SKM-1 (cell line): ENCODE data around the gene SLC2A14.
"Not testable (repeated sequence)": the region's sequence is repeated elsewhere in the genome, so short reads cannot be mapped to it uniquely, and the experiment has no call there.

Source experiments
- DNase-seq: peaks from one replicate; lab custom pipeline; 2025; ENCODE audit not compliant: unreplicated experiment; lab: John Stamatoyannopoulos, UW

SLC2A14 gene

DNA sequence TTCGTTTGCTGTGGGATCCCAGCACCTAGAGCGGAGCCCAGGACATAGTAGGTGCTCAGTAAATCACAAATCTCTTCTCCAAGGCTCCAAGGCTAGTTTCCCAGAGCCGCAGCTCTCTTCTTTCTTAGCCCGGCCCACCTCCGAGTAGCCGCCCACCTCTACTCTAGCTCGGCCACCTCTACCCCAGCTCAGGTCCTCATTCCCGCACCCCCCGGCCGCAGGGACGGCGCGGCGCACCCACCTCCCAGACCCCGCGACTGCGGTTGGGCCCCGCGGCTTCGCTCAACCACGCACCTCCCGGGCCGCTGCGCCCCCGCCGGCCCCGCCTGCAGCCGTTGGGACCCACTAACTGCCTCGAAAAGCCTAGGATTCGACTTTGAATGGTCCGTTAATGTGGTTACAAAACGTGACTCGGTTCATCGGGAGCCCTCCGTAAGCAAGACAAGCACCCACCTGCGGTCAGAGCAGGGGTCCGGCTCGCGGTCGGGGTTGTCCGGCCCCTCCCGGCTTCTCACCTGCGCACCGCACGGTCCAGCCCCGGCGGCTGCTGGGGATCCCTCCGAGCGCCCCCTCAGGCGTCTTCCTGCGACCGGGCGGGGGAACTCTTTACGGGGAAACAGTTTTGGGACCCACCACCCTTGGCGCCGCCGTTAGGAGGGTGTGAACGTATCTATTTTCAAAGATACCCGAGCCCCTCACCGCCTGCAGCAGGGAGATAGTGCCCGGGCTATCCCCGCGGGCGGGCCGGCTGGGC, at the start of gene SLC2A14:
Gene SLC2A14 (minus strand): TSS at position 350 of the 754 bp plus-strand sequence. CDS start 3,035 bp downstream, outside the sequence.
- no peak for DNase-seq

DNA sequence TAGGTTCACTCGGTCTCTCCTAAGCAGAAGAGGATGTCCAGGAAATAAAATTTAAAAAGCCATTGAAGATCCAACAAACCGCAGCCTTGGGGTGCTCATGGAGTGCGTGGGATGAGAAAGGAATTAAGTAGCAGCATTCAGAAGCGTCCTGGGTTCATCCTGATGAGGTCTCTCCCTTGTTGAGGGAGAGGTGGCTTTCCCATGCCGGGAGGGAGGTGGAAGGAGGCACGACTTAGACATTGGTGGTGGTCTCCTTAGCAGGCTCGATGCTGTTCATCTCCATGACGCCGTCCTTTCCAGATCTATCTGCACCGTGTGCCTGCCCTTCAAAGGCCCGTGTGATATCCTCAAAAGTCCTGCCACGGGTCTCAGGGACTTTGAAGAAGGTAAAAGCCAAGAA, 48.5 kb upstream of the SLC2A14 start:
- not testable (repeated sequence) for DNase-seq

DNA sequence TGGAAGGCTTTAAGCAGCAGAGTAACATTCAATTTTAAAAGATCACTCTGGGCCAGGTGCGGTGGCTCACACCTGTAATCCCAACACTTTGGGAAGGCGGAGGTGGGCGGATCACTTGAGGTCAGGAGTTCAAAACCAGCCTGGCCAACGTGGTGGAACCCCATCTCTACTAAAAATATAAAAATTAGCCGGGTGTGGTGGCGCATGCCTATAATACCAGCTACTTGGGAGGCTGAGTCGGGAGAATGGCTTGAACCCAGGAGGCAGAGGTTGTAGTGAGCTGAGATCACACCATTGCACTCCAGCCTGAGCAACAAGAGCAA, 45.5 kb upstream of the SLC2A14 start:
- DNase-seq = not testable (repeated sequence)

DNA sequence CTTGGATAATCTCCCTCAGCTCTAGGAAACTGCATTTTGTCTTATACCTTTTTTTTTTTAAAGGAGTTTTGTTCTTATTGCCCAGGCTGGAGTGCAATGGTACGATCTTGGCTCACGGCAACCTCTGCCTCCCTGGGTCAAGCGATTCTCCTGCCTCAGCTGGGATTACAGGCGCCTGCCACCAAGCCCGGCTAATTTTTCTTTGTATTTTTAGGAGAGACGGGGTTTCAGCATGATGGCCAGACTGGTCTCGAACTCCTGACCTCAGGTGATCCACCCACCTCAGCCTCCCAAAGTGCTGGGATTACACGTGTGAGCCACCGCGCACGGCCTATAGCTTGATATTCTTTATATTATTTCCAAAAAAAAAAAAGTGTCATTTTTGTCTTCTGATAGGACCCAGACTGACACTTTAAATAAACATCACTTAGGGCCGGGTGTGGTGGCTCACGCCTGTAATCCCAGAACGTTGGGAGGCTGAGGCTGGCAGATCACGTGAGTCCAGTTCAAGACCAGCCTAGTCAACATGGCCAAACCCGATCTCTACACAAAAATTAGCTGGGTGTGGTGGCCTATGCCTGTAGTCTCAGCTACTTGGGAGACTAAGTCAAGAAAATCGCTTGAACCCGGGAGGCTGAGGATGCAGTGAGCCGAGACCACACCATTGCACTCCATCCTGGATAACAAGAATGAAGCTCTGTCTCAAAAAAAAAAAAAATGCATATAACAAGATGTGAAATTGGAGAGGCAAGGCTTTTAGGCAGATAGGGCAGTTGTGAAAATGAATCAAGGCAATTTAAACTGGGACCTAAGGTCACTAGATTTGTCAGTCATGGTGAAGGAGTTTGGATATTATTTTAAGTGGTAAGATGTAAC, 44.9 kb upstream of the SLC2A14 start:
- DNase-seq = no peak

DNA sequence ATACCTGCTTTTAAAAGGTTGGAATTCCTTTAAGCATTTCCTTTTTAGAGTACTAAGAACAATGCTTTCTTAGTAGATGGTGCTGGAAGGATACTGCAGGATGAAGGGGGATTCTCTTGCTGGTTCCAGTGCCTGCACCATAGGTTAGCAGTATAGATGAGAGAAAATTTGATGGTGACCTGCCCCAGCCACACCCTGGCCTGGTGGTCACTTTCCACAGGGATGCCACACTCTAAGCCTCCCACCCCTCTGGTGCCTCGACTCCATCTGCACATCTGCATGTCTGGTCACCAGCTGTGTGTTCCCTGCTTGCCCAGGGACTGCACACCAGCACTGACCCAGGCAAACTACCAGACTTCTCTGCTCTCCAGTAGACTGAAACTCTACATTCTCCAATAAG, 44.2 kb upstream of the SLC2A14 start:
- DNase-seq = no peak

DNA sequence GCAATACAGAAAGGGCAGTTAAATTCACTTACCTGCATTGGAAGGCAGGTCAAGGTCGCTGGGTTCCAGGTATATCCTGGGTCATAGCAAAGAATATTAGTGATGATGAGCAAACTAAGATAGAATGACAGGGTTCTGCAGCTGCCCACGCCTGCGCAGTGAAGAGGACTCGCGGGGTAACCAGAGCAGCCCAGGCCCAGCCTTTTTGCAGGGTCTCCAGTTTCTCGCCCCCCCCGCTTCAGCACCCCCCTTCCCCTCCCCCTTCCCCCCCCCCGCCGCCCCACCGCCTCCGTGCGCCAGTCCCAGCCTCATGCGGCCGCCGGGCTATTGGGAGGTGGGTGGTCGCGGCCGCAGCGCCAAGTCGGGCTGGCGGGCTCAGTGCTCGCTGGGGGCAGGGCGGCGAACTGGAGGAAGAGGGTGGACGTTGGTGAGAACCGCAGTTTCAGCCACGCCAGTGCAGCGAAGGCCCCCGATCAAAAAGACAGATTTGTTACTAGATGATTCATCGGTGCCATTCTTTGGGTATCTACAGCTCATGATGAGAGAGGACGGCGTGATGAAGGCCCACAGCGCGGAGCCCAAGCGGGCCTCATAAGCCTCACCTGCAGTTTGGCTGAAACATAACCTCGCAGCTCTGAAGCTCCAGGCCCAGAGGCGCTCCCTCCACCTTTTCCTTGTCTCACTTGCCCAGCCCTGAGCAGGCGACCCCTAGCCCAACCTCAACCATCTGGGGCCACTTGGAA, 43.1 kb upstream of the SLC2A14 start:
- no peak for DNase-seq

DNA sequence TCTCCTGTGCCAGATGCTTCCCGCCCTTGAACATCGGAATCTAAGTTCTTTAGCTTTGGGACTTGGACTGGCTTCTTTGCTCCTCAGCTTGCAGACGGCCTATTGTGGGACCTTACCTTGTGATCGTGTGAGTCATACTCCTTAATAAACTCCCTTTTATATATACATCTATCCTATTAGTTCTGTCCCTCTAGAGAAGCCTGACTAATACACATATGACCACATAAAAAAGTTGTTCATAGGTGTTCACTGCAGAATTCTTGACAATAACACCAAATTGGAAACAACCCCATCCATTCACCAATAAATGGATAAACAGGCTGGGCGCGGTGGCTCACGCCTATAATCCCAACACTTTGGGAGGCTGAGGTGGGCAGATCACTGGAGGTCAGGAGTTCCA, 37.4 kb upstream of the SLC2A14 start:
- DNase-seq = not testable (repeated sequence)

DNA sequence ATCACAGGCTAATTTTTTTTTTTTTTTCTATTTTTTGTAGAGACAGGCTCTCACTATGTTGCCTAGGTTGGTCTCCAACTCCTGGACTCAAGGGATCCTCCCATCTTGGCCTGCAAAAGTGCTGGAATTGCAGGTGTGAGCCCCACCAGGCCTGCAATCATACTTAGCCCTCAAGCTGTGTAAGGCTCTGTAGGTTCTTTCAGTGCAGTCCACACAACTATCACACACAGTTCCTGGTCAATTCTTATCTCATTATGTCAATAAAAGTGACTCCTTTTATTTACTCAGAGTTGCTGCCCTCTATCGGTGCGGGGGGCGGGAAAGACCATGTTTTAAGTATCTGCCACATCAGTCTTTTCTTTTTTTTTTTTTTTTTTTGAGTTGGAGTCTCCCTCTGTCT, 34.3 kb upstream of the SLC2A14 start:
- DNase-seq = no peak

DNA sequence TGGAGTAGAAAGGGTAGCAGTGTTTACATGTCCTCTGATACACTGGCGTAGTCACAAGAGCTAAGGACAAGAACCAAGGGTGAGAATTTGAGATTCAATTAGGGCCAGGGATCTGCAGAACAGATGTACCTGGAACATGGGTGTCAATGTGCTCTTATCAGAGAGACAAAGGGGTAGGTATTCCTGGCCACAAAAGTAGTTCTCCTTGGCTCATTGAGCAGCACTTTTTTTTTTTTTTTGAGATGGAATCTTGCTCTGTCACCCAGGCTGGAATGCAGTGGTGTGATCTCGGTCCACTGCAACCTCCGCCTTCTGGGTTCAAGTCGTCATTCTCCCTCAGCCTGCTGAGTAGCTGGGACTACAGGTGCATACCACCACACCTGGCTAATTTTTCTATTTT, 33.6 kb upstream of the SLC2A14 start:
- DNase-seq = not testable (repeated sequence)

DNA sequence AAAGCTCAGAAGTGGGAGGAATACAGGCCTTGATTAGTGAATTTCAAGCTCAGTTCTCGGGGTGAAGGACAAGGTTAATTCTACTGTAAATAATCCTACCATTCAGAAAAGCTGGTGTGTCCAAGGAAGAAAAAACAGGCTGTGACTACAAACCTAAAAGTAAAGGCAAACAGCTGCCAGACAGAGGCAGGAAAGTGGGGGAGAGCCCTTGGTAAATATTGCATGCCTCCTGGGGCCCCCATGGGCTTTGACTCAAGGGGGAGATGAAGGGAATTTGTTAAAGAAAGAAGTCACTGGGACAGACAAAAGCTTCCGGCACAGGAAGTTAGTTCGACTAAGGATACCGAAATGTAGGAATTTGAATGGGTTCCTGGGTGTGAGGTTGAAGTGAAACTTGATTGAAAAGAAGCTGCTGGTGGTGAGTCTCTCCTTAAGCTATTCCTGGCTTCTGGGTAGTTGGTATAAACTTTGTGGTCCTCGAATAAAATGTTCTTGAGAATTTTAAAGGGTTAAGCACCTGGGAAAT, 32.9 kb upstream of the SLC2A14 start:
- DNase-seq = not testable (repeated sequence)

DNA sequence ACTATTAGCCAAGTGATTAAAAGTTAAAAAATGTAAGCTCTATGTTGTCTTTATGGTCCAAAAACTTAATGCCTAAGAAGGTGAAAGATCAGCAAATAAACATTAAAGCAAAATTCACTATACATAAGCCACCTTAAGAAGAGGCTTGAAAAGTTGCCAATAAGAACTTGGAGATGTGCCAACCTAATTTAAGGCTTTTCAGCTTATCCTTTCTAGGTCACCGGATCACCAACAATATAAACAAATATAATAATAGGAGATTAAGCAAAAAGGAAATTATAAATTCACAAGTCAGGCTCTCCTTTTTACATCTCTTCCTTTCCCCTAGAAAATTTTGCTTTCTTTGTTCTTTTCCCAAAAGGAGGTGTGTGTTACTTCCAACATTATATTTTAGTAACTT, 32.4 kb upstream of the SLC2A14 start:
- DNase-seq = no peak

DNA sequence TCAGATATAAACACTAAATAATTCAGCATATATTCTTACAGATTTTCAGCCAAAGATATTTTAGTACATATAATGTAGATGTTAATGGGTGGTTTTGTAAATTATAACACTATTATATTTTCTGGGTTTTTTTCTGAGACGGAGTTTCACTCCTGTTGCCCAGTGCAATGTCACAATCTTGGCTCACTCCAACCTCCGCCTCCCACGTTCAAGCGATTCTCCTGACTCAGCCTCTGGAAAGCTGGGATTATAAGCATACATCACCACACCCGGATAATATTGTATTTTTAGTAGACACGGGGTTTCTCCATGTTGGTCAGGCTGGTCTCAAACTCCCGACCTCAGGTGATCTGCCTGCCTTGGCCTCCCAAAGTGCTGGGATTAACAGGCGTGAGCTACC, 29.7 kb upstream of the SLC2A14 start:
- DNase-seq = not testable (repeated sequence)

DNA sequence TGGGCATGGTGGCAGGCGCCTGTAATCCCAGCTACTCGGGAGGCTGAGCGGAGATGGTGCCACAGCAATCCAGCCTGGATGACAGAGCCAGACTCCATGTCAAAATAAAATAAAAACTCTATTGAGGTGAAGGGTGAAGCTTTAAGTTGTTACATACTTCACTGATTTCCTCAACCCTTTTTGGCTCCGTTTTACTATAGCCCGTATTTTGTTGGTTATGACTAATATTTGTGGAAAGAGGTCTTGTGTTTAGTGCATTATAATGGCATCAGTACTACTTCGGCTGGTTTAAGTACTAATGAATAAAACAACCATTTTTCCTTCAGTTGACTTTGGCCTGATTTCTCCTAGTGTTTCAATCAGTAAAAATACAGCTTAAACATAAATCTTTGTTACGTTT, 27.0 kb upstream of the SLC2A14 start:
- no peak for DNase-seq

DNA sequence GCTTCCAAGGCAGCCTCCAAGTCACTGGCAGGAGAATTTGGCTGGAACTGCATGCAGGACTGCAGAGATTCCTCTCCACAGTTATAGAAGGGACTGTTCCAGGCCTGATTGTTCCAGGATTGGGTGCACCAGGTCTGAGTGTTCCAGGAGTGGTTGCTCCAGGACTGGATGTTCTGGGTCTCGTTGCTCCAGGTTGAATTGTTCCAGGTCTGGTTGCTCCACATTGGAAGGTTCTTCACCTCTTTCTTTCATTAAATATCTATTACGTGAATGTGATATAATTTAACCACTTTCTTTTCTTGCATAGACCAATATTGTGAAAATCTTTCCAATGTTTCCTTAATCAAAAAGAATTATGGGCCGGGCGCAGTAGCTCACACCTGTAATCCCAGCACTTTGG, 24.0 kb upstream of the SLC2A14 start:
- not testable (repeated sequence) for DNase-seq

DNA sequence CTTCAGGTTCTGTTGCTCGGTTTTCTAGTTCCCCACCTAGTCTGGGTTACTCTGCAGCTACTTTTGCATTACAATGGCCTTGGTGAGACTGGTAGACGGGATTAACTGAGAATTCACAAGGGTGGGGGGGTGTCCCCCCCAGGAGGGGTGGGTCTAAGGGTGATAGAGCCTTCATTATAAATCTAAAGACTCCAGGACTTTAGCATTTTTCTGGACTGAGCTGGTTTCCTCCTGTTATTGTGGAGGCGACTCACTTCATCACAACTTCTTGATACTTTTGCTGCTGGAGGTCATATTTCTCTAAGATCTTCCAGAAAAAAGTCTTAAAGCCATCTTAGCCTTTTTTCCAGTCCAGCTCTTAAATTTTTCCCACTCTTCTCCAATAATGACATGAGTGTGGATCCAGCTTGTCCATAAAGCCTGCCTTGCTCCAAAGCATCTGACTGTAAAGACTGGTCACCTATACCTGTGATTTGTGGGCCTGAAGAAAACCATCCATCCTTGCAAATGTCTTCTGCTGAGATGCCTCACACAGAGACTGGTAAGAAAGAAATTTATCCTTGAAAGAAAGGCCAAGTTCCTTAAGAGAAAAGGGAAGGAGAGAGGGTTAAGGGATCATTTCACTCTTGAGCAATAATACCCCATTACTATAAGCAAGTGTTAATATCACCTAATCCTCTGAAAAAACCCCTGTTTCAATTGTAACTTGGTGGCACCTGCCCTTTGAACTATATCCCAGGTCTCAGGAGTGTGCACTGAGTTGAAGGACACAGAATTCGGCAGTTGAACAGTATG, 19.7 kb upstream of the SLC2A14 start:
- no peak for DNase-seq

DNA sequence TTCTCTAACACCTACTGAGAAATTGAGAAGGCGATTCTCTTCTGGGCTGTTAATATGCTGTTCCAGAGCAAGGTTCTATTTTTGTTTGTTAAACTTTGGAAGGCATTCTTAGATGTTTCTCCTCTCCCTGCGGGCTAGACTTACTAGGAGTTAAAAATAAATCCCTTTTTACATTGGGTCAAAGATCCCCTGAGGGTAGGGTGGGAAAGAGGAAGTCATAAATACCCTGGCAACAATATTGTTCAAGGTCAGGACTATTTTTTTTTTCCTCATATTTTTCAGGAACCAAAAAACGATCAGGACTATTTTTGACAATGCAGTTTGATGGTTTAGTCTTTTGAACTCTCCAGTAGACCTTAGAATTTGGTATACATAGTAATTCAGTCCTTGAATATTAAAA, 12.0 kb upstream of the SLC2A14 start:
- no peak for DNase-seq

DNA sequence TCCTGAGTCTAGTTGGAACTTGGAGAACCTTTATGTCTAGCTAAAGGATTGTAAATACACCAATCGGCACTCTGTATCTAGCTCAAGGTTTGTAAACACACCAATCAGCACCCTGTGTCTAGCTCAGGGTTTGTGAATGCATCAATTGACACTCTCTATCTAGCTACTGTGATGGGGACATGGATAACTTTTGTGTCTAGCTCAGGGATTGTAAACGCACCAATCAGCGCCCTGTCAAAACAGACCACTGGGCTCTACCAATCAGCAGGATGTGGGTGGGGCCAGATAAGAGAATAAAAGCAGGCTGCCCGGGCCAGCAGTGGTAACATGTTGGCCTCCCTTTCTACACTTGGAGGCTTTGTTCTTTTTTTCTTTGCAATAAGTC, 9.0 kb upstream of the SLC2A14 start:
- not testable (repeated sequence) for DNase-seq

DNA sequence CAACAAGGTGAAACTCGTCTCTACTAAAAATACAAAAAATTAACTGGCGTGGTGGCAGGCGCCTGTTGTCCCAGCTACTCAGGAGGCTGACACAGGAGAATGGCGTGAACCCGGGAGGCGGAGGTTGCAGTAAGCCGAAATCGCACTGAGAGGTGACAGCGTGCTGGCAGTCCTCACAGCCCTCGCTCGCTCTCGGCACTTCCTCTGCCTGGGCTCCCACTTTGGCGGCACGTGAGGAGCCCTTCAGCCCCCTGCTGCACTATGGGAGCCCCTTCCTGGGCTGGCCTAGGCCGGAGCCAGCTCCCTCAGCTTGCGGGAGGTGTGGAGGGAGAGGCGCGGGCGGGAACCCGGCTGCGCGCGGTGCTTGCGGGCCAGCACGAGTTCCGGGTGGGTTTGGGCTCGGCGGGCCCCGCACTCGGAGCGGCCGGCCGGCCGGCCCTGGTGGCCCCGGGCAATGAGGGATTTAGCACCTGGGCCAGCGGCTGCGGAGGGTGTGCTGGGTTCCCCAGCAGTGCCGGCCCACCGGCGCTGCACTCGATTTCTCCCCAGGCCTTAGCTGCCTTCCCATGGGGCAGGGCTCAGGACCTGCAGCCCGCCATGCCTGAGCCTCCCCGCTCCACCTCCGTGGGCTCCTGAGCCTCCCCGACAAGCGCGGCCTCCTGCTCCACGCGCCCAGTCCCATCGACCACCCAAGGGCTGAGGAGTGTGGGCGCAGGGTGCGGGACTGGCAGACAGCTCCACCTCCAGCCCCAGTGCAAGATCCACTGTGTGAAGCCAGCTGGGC, 8.4 kb upstream of the SLC2A14 start:
- DNase-seq = not testable (repeated sequence)

DNA sequence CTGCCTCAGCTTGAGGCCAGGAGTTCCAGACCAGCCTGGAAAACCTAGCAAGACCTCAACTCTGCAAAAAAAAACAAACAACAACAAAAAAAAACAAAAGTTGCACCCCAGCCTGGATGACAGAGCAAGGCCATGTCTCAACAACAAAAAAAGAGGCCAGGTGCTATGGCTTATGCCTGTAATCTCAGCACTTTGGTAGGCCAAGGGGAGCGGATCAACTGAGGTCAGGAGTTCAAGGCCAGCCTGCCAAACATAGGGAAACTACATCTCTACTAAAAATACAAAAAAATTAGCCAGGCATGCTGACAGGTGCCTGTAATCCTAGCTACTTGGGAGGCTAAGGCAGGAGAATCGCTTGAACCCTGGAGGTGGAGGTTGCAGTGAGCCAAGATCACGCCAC, 6.5 kb upstream of the SLC2A14 start:
- DNase-seq = no peak

DNA sequence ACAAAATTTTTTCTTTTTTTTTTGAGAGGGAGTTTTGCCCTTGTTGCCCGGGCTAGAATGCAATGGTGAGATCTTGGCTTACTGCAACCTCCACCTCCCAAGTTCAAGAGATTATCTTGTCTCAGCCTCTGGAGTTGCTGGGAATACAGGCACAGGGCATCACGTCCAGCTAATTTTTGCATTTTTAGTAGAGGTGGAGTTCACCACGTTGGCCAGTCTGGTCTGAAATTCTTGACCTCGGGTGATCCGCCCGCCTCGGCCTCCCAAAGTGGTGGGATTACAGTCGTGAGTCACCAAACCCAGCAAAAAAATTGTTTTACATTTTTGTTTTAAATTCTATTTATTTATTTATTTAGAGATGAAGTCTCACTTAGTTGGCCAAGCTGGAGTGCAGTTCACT, 4.7 kb upstream of the SLC2A14 start:
- no peak for DNase-seq
